Fibroblast of skin of right quadriceps (primary cell): ENCODE results near the gene PCDHGA2.
"Not testable (repeated sequence)": the region's sequence is repeated elsewhere in the genome, so short reads cannot be mapped to it uniquely, and the experiment has no call there.

Experiments
- DNase-seq: peaks from one replicate; pipeline ENCODE4 v3.0.0-alpha.2; 2013

PCDHGA2 gene

DNA sequence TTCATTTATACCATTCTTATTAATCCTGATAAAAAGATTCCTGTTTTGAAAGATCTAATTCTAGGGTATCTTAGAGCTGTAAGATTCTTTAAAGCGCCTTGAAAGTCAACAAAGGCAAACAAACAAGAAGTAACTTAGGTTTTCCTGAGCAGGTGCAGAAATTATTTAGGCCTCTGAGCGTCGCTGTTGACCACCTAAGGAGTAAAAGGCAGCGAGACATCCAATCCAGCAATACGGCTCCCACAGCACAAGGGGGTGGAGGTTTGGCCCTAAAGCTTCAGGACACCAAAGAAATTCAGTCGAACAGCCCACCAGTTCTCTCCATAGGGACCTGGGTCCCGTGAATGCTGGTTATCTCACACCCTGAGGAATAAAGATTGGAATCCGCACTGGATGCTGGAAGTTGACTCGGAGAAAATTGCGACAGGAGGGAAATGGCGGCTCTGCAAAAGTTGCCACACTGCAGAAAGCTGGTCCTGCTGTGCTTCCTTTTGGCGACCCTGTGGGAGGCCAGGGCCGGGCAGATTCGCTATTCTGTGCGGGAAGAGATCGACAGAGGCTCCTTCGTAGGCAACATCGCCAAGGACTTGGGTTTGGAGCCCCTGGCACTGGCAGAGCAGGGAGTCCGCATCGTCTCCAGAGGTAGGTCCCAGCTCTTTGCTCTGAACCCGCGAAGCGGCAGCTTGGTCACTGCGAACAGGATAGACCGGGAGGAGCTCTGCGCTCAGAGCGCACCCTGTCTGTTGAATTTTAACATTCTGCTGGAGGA, at the start of gene PCDHGA2:
TSS of gene PCDHGA2 (plus strand) at position 223 of the 769 bp plus-strand sequence.
- peak; percentile 48 for DNase-seq

DNA sequence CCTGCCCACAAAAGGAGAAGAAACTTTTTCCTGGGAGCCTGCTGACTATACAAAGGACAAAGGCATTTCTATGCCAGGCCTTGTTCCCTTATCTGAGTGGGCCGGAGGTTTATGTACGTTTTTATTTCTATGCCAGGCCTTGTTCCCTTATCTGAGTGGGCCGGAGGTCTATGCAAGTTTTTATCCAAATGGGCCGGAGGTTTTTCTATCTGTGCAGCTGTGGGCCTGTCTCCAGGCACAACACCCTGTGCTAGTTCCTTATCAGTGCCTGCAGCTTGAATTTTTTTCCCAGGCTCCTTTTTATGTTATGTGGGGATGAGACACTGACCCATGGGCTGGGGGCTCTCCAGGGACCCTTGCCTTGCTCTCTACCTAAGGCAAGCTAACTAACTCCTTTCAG, 40.2 kb upstream of the PCDHGA2 start:
- DNase-seq: no peak

DNA sequence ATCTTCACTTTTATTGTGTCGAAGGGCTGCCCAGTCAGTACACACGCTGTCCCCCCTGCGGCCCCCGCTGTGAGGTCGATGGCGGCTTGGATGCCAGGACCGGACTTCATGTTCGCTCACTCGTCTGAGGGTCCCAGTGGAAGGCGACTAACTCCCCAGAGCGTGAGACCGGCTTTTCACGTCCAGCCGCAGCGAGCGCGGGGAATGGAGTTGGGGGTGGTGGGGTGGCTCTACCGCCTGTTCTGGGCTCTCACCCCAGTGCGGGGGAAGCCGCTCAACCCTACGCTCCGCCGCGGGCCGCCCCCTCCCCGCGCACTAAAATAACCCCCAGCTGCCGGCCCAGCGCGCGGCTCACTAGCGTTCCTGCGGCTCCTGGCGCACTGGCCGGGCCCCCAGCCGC, 34.8 kb upstream of the PCDHGA2 start, which contains the start of gene SLC25A2:
TSS of gene SLC25A2 (minus strand) at position 294 of the 400 bp plus-strand sequence. CDS start at position 110, 184 bp downstream.
- no peak for DNase-seq

DNA sequence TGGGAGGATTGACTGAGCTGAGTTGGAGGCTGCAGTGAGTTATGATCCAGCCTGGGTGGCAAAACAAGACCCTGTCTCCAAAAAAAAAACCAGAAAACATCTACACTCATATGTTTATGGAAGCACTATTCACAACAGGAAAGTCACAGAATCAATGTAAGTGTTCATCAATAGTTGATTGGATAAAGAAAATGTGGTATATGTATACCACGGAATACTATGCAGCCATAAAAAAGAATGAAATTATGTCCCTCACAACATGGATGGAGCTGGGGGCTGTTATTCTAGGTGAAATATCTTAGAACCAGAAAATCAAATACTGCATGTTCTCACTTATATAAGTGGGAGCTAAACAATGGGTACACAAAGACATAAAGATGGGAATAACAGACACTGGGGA, 31.9 kb upstream of the PCDHGA2 start:
- no peak for DNase-seq

DNA sequence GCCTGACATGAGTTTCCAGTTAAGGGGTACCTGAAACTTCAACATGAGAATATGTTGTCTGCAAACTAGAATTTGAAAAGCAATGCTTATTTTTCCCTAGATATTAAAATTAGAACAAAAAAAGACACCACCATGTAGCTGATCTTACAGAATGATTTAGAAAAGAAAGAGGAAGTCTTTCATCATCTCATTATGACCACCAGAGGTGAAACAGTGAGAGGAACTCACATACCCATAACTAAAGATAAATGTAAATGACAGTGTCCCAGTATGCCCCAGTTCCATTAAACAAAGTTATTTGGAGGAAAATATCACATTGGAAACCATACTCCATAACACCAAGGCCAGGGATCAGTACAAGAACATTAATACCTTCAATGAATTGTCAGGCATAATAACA, 24.8 kb upstream of the PCDHGA2 start:
- DNase-seq: no peak

DNA sequence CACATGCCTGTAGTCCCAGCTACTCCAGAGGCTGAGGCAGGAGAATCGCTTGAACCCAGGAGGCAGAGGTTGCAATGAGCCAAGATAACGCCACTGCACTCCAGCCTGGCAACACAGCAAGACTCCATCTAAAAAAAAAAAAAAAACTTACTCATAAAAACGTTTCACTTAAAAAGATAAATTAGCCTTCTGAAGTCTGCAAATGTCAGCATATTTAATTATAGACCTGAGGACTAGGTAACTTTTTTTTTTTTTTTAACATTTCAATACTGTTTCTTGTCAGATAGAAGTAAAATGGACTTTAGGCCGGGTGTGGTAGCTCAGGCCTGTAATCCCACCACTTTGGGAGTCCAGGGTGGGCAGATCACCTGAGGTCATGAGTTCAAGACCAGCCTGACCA, 21.6 kb upstream of the PCDHGA2 start:
- not testable (repeated sequence) for DNase-seq

DNA sequence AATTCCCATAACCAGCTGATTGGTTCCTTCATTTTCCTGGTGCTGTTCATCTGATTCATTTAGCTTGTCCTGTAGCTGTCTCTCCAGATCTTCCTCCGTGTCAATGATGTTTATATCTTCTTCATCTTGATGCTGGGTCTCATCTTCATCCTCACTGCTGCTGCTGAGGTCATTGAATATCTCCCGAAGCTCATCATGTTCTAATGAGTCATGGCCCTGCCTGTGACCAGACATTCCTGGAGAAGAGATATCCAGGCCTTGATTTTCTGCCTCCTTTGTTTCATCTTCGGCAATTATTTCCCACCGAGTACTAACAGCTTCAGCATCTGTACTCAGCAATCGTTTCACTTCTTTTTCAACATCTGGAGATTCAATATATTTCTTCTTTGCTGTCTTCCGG, 19.4 kb upstream of the PCDHGA2 start:
- no peak for DNase-seq

DNA sequence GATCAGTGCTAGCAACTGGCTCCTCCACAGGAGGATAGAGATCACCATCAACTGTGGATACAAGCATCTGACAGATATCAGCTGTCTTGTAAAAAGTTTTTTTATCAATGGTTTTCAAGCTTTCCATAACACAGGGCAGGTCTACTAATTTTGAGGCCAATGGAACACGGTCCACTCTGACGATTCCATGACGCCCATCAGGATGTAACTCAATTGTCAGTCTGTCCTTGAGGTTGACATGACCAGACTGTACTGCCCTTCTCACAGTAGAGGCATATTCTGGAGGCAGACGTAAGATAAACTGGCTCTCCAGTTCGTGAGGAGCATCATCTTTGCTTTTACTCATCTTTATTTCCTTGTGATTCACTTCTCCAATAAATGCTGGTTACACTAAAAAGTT, 18.9 kb upstream of the PCDHGA2 start:
- no peak for DNase-seq

DNA sequence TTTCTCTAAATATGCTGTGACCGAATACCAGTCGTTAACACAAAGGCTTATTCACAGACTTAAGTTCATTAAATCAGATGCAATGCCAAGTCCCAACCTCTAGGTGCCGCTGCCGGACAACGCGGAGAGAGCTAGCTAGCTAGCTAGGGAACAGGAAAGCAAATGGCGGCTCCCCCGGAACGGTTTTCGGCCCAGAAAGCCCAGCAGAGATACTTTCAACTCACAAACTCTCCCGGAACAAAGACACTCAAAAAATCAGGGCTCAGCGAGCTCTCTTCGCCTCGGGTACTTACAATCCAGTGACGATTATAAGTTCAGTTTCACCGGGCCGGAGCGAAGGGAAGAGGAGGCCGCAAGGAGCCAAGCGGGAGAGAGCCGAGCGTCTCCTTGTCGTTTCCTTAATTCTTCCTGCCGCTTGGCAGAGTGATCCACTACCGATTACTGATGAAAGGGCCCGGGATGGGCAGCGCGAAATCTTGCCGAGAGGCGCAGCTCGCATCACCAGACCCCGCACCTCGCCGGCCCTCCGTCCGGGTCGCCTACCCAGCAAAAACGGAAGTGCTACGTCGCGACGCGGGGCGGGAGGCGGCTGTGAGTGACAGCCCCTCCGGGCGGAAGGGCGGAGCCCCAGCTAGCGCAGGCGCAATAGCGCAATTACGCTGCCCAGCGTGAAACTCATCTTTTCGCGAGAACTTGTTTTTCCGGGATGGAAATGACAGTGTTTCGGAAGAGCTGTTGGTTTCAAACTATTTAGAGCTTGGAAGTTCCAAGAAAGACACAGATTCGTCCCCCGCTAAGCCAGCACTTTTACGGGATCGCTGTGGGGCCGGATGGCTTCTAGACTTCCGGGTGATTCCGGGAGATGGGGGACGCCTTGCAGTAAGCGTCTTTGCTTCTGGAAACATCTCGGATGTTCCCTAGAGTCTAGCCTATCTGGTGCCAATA, 18.1 kb upstream of the PCDHGA2 start, which contains the start of gene TAF7:
TSS of gene TAF7 (minus strand) at position 560 of the 945 bp plus-strand sequence. CDS start 740 bp downstream, outside the sequence.
- peak; percentile 93 for DNase-seq

DNA sequence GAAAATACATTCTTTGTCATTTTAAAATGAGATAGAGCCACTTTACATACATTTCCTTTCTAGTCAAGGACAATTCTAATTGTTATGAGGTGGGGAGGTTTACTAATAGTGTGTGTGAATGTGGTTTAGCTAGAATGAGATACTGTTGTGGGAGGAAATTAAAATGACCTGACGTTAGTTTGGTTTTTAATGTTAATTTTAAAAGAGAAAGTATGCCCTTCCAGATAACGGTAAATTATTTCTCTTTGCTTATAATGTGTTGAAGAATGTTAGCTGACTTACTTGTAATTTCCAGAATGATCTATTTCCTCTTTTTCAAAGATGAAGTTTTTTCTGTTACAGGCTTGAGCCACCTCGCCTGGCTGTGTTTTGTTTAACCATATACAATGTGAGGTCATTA, 16.3 kb upstream of the PCDHGA2 start:
- no peak for DNase-seq

DNA sequence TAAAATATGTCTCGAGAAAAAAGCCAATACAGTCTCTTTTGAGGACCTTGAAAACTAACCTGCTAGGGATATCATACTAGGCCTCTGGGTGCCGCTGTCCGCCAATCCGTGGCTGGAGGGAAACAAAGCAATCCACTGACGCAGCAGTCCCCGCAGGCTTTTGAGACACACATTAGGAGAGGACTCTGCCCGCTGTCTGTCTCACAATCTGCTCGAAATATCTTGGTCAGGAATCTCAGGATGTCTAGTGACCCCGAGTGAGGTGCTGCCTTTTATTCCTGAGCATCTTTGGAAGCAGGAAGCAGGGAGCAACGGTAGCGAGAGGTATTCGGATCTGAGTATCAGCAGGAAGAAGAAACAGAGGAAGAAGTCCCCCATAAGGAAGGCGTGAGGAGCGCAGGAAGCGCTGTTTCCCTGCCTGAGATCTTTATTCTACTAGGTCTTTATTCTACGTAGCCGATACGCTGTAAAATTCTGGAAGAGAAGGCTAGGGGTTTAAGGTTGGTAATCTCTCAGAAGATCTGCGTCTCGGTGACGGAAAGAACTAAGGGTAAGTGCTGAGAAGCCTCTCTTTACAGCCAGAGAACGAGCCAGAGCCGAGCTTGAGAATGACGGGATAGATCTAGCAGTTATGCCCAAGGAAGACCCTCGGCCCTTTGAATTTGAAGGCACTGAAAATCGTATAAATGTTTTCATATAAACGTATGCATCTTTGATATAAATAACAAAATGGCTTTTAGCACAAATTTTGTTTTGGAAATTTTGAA, 12.3 kb upstream of the PCDHGA2 start:
- peak; percentile 67 for DNase-seq

DNA sequence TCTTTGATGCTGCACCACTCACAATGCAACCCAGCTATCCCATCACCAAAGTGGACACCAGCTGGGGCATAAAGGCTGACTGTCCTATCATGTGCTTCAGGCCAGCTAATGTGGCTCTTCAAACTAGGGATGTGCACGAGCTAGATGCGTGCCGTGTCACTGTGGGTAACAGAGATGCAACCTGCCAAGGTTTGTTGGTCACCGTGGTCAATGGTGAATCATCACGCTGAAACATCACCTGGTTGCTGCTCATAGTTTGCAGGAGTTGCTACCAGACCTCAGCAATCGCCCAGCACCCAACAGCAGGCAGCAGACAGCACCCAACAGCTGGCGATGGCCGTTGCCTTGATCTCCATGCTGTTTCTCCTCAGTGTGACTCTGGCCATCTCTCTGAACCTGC, 10.3 kb upstream of the PCDHGA2 start:
- DNase-seq: no peak

DNA sequence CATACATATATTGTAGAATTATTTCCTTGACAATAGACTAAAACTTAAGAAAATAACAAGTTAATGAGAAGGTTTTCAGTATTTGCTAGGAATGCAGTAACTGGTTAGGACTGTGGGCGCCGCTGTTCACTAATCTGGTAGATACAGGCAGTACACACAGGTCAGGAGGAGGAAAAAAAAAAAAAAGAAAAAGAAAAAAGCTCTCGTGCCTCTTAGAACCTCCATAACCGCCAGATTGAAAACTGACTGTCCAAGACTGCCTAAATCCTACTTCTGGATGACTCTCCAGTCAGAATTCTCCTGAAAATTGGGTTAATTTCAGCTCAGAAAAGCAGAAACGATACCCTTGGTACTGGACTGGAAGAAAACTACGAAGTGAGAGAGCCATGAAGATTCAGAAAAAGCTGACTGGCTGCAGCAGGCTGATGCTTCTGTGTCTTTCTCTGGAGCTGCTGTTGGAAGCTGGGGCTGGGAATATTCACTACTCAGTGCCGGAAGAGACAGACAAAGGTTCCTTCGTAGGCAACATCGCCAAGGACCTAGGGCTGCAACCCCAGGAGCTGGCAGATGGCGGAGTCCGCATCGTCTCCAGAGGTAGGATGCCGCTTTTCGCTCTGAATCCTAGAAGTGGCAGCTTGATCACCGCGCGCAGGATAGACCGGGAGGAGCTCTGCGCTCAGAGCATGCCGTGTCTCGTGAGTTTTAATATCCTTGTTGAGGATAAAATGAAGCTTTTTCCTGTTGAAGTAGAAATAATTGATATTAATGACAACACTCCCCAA, 8.1 kb upstream of the PCDHGA2 start, which contains the start of gene PCDHGA1:
TSS of gene PCDHGA1 (plus strand) at position 216 of the 782 bp plus-strand sequence.
- no peak for DNase-seq

DNA sequence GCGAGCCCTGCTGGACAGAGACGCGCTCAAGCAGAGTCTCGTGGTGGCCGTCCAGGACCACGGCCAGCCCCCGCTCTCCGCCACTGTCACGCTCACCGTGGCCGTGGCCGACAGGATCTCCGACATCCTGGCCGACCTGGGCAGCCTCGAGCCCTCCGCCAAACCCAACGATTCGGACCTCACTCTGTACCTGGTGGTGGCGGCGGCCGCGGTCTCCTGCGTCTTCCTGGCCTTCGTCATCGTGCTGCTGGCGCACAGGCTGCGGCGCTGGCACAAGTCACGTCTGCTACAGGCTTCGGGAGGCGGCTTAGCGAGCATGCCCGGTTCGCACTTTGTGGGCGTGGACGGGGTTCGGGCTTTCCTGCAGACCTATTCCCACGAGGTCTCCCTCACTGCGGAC, 6.0 kb upstream of the PCDHGA2 start:
- DNase-seq: not testable (repeated sequence)

DNA sequence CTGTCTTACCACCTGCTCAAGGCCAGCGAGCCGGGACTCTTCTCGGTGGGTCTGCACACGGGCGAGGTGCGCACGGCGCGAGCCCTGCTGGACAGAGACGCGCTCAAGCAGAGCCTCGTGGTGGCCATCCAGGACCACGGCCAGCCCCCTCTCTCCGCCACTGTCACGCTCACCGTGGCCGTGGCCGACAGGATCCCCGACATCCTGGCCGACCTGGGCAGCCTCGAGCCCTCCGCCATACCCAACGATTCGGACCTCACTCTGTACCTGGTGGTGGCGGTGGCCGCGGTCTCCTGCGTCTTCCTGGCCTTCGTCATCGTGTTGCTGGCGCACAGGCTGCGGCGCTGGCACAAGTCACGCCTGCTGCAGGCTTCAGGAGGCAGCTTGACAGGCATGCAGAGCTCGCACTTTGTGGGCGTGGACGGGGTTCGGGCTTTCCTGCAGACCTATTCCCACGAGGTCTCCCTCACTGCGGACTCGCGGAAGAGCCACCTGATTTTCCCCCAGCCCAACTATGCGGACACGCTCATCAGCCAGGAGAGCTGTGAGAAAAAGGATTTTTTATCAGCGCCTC, 2.3 kb downstream of the PCDHGA2 start:
- DNase-seq: not testable (repeated sequence)

DNA sequence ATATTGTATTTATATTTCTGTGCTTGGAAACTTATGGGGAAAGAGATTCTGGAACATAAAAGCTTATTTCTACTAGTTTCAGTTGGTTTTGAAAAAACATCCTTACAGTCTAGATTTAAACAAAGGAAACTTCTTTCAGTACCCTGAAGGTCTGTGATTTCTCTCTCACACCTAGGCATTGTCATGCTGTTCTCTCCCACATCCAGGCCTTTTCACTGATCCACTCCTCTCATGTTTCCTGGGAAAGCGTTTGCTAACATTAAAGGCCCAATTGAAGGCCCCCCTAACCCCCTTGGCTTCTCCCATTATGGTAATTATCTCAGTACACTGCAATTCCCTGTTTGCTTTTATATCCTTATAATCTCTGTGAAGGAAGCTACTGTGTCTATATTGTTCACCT, 4.2 kb downstream of the PCDHGA2 start:
- DNase-seq: no peak

DNA sequence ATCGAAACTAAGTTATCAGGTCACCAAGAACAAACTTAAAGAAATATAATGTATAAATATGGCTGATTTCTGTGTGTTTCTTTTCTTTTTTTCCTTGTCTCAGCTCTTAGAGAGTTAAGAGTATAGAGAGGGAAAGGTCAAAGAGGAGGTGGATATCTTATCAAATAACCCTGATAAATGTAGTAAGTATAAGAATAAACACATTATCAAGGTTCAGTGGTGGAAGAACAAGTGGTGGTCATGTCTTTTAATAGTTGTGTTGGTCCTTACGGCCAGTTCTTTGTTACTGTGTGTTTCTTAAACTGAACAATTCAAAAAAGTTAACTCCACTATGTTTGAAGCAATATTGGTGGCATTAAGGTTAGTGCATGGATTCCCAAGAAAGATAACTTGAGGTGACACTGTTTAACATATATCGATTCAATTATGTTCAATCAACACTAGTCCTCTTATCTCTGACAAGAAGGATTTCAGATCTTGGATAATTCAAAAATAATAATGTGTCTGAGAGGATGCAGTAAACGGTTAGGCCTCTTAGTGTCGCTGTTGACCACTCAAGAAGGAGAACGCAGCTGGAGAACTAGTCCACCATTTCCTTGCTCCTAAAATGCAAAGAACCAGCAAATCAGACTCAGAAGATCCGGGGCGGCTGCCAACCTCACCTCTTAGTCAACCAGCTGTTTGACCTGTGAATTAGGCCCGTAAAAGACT, 4.8 kb downstream of the PCDHGA2 start, which contains the start of gene PCDHGA3:
TSS of gene PCDHGA3 (plus strand) at position 588 of the 711 bp plus-strand sequence. CDS start 205 bp downstream, outside the sequence.
- DNase-seq: peak; percentile 57

DNA sequence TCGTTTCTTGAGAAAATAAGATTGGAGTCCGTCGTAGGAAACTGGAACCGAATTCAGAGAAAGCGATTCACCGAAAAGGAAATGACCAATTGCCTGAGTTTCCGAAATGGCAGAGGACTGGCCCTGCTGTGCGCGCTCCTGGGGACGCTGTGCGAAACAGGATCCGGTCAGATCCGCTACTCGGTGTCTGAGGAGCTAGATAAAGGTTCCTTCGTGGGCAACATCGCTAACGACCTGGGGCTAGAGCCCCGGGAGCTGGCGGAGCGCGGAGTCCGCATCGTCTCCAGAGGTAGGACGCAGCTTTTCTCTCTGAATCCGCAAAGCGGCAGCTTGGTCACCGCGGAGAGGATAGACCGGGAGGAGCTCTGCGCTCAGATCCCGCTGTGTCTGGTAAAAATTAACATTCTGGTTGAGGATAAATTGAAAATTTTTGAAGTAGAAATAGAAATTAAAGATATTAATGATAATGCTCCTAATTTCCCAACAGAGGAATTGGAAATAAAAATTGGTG, 5.4 kb downstream of the PCDHGA2 start:
- no peak for DNase-seq

DNA sequence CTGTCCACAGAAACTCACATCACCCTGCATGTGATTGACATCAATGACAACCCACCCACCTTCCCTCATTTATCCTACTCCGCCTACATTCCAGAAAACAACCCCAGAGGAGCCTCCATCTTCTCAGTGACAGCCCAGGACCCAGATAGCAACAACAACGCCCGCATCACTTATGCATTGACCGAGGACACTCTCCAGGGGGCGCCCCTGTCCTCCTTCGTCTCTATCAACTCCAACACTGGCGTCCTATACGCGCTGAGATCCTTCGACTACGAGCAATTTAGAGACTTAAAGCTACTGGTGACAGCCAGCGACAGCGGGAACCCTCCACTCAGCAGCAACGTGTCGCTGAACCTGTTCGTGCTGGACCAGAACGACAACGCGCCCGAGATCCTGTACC, 6.8 kb downstream of the PCDHGA2 start:
- DNase-seq: no peak

DNA sequence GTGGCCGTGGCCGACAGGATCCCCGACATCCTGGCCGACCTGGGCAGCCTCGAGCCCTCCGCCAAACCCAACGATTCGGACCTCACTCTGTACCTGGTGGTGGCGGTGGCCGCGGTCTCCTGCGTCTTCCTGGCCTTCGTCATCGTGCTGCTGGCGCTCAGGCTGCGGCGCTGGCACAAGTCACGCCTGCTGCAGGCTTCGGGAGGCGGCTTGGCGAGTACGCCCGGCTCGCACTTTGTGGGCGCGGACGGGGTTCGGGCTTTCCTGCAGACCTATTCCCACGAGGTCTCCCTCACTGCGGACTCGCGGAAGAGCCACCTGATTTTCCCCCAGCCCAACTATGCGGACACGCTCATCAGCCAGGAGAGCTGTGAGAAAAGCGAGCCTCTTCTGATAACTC, 7.5 kb downstream of the PCDHGA2 start:
- DNase-seq: not testable (repeated sequence)
